H54 (cell line): ENCODE measurements around the gene TRAPPC10.

Source experiments
- DNase-seq: peaks from one replicate; pipeline ENCODE4 v3.0.0; 2011; ENCODE audit warnings: low spot score, mixed read lengths; ENCODE audit not compliant: insufficient read length
- FAIRE-seq: peaks from 3 replicates; lab custom pipeline; 2011; peaks lifted over from hg19 to GRCh38; lab: Jason Lieb, UNC
- POLR2A ChIP-seq: IDR thresholded peaks from 2 replicates; pipeline ENCODE4 v1.6.1; 2011; ENCODE audit warnings: low read depth, mild to moderate bottlenecking, low read length

TRAPPC10 gene

DNA sequence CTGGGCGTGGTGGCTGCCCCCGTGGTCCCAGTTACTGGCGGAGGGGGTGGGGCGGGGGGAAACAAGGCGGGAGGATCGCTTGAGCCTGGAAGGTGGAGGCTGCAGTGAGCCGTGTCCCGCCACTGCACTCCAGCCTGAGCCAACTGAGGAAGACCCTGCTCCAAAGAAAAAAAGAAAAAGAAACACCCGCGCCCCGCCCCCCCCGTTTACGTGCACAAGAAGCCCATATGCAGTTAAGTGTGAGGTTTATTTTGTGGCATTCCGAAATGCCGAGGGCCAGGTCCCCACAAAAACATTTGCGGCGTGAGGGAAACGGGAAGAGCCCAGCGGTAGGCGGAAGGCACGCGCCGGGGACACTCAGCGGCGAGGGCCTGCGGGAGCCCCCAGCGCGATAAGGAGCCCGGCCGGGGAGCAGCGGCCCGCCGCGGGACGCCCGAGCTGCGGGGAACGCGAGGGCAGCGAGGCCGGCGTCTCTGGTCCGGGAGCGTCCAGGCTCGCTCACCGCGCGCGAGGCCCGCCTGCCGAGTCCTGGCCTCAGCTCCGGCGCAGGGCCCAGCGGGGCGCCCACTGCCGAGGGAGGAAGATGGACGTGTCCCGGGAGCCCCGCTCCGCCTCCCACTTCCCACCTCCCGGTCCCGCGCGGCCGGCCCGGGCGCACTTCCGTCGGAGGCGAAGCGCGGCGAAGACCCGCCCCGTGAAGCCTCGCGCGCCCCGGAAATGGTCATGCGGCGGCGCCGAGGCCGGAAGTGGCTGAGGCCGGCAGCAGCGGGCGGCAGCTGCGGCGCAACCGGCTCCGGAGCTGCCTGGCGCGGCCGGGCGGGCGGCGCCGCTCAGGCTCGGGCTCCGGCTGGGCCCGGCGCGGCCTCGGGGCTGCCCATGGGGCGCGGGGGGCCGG is at the start of gene TRAPPC10:
TRAPPC10 (plus strand) TSS at position 731 of the 895 bp plus-strand sequence. CDS start 185 bp downstream, outside the sequence.
- TF ChIP-seq POLR2A = peak; percentile 92
- FAIRE-seq (no peak), DNase-seq (peak; percentile 94)

GRCh38 chr21:43965911-43966585 is 46.1 kb upstream of the TRAPPC10 start:
- DNase-seq (no peak), FAIRE-seq (no peak)
- no peak for TF ChIP-seq POLR2A

- TF ChIP-seq POLR2A = no peak
- DNase-seq = no peak
- FAIRE-seq = no peak
Observed at GRCh38 chr21:43966946-43967512, 45.1 kb upstream of the TRAPPC10 start.

DNA sequence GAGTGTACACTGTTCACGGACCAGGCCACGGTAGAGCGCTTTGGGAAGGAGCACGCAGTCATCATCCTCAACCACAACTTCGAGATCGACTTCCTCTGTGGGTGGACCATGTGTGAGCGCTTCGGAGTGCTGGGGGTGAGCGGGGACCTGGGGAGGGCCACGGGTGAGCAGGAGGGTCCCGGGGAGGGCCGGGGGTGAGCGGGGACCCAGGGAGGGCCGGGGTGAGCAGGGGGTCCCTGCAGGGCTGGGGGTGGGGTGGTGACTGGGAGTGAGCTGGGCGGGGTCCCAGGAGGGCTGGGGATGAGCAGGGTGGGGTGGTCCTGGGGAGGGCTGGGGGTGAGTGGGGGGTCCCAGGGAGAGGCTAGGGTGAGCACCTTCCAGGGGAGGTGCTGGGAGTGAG is 44.1 kb upstream of the TRAPPC10 start:
- no peak for TF ChIP-seq POLR2A
- DNase-seq (no peak), FAIRE-seq (no peak)

DNA sequence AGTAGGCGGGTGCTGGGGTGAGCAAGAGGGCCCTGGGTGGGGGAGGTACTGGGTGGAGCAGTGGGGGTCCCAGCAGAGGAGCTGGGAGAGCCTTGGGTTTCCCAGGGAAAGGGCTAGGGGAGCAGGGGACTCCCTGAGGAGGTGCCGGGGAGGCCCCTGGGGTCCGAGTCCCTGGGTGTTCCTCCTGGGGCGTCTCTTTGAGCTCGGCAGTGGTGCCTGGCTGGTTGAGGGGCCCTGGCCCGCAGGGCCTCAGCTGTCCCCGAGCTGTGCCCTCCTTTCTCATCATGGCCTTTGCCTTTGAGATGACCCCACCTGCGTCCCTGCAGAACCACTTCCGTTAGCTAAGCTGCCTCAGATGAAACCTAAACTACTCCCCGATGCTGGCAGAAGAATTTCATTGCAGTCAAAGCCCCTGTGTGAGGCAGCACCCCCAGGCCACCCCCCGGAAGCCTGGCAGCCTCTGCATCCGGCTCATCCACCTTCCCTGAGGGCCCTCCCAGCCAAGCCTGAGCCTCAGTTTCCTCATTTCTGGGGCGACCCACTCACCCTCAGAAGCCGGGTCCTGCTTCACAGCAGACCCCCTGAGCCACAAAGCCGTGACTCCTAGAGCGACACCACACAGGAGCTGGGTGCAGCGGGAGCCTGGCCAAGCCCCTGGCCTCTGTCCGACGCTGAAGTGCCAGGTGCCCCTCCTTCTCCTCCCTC is 43.5 kb upstream of the TRAPPC10 start:
- DNase-seq = no peak
- TF ChIP-seq POLR2A = no peak
- FAIRE-seq = no peak

DNA sequence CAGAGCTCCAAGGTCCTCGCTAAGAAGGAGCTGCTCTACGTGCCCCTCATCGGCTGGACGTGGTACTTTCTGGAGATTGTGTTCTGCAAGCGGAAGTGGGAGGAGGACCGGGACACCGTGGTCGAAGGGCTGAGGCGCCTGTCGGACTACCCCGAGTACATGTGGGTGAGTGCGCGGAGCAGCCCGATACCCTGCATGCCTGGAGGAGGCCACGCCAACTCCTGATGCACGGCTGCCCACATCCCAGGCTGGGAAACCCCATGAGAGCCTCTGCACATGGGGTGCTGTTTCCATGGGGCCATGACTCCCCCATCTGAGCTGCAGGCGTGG is 43.0 kb upstream of the TRAPPC10 start:
- DNase-seq (no peak), FAIRE-seq (no peak)
- no peak for TF ChIP-seq POLR2A

DNA sequence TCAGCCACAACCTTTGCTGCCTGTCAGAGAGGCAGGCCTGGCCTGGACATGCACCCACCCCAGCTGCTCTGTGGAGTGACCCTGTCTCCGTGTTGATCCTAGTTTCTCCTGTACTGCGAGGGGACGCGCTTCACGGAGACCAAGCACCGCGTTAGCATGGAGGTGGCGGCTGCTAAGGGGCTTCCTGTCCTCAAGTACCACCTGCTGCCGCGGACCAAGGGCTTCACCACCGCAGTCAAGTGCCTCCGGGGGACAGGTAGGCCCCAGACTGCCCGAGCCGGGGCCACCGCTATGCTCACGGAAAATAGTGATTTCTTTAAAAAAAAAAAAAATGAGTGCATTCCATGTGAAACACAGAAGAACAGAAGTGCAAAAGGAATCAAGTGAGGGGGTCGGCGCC is 41.6 kb upstream of the TRAPPC10 start:
- FAIRE-seq (no peak), DNase-seq (no peak)
- TF ChIP-seq POLR2A = no peak

DNA sequence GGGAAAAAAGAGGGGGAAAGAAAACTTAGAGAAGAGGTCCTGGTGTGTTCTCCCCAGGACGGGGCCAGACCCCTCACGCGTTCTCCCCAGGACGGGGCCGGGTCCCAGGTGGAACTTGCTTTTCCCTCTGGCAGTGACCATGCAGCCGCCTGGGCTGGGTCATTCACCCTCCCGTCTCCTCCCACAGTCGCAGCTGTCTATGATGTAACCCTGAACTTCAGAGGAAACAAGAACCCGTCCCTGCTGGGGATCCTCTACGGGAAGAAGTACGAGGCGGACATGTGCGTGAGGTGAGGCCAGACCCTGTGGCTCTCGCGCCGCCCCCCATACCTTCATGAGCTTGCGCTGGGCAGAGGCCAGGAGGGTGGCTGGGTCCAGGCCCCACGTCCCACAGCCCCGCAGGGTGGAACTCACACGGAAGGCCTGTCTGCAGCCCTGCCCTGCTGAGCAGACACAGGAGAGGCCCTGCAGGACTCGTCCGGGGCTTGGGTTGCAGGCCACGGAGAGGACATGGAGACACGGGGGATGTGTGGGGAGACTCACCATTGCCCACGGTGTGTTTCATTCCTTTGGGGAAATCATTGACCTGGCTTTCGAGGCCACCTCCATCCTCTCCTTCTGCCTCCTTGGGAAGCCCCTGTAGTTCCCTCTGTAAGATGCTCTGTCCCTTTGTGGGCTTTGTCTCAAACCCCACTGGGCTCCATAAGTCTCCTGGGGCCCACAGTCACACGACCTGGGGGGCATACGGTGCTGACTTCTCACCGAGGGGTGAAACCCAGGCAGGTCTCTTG is 40.7 kb upstream of the TRAPPC10 start:
- FAIRE-seq = no peak
- no peak for TF ChIP-seq POLR2A
- no peak for DNase-seq

DNA sequence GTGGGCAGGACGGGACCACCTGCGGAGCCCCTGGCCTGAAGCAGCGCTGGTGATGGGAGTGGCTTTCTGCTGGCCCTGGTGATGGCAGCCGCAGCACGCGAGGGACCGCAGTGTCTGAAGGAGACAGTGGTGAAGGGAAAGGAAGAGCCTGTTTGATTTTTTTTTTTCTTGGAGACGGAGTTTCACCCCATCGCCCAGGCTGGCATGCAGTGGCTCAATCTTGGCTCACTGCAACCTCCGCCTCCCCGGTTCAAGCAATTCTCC is 40.2 kb upstream of the TRAPPC10 start:
- no peak for DNase-seq
- TF ChIP-seq POLR2A = no peak
- FAIRE-seq = no peak

DNA sequence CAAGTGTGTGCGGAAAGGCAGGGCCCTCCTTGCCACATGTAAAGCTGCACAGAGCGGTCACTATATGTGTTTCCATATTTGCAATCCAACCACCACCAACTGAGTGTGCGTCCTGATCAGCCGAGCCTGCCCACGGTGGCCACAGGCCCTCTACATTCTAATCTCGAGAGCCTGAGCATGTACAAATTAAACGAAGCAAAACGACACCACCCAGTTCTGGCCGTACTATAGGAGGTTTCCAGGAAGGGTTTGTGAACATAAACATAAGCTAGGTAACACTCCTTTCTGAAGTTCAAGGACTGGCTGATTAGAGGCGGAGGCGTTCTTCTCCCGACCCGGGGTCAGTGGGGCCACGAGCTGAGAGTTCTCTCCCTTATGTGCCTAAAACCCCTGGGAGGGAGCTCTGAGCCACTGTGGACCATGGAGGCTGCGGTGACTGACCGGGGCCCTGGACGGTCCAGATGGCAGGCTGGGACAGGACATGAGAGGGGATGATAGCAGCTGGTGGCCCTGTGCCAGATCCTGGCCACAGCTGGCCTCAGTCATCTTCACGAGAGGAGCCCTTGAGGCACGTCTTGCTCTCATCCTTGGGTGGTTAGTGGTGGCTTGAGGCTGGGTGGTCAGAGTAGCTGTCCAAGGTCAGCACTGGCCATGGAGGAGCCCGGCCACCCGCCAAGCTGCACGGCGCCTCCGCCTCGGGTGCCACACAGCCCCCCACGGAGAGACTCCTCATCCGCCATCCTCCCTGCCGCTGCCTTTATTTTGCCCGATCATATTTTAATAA is 39.1 kb upstream of the TRAPPC10 start:
- TF ChIP-seq POLR2A = no peak
- DNase-seq (no peak), FAIRE-seq (no peak)

DNA sequence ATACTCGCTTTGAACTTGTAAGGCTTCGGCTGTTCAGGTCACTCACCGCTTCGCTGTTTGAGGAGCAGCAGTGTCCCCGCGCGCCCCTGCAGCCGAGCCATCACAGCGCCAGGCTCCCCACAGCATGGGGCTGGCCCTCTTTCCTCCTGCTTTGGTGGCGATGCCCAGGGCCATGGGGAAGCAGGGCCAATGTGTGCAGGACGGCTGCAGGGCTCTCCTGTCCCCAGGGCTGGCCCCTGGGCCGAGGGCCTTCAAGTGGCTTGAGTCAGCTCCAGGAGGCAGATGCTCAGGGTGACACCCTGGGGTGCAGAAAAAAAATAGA is 38.5 kb upstream of the TRAPPC10 start:
- FAIRE-seq = no peak
- no peak for TF ChIP-seq POLR2A
- DNase-seq = no peak

DNA sequence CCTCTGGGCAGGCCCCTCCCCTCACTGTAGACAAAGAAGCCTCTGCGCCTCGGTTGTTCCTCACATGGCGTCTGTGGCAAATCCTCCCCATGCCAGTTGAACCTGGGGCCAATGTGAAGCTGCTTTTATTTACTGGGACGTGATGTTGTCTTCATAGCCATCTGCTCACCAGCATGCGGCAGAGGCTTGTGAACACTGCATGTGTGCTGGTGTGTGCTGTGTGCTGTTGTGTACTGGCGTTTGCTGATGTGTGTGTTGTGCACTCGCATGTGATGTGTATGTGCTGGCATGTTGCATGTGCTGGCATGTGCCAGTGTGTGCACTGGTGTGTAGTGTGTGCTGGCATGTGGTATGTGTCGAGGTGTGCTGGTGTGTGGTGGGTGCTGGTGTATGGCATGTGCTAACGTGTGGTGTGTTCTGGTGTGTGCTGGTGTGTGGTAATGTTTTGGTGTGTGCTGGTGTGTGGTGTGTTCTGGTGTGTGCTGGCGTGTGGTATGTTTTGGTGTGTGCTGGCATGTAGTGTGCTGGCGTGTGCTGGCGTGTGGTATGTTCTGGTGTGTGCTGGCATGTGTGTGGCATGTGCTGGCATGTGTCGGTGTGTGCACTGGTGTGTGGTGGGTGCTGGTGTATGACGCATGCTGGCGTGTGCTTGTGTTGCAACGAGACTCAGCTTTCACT is 37.2 kb upstream of the TRAPPC10 start:
- FAIRE-seq (no peak), DNase-seq (no peak)
- no peak for TF ChIP-seq POLR2A
